ENCODE data around the gene LRRC4B. TPM values are rescaled to one million over a fixed set of nuclear protein-coding genes. Genes with fewer than 3 reads are reported as not detected.

The LRRC4B gene
- total and polyA plus RNA-seq, 2 of the 8 experiments (the other 6 are each of a cell fraction or from before 2014, with no cell fraction given): 13.4 to 21.2 TPM

DNA sequence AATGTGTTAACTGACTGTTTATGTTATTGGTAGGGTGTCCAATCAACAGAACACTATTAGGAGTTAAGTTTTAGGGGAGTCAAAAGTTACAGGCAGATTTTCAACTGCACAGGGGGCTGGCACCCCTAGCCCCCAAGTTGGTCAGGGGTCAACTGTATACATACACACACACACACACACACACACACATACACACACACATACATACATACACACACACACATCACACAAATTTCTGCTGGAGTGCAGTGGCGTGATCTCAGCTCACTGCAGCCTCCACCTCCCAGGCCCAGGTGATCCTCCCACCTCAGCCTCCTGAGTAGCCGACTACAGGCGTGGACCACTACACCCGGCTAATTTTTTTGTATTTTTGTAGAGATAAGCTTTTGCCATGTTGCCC, 10.2 kb downstream of the LRRC4B start (continued):
- no peak for TF ChIP-seq EZH2 (IDR thresholded peaks at IDR 0.05; ENCODE audit: low read depth, low read length, severe bottlenecking)
- TF ChIP-seq, protein P1, sequence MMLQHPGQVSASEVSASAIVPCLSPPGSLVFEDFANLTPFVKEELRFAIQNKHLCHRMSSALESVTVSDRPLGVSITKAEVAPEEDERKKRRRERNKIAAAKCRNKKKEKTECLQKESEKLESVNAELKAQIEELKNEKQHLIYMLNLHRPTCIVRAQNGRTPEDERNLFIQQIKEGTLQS (IDR thresholded peaks at IDR 0.05; ENCODE audit: insufficient read depth, low read depth, low read length): no peak
- no peak for TF ChIP-seq CBX8 (IDR thresholded peaks at IDR 0.05; ENCODE audit: borderline replicate concordance, low read depth, low read length)
- TF ChIP-seq POU5F1 (IDR thresholded peaks at IDR 0.05; ENCODE audit: low read depth, low read length): no peak
- no peak for TF ChIP-seq EP300 (IDR thresholded peaks at IDR 0.05; ENCODE audit: borderline replicate concordance in 1 of 2, low read depth in 2 of 2, low read length in 2 of 2)
- no peak for TF ChIP-seq SIN3A (conservative IDR thresholded peaks at IDR 0.05 in 1 of 2, IDR thresholded peaks at IDR 0.05 in 1 of 2; ENCODE audit: low read depth in 1 of 2, low read length in 2 of 2)
- TF ChIP-seq CHD2 (IDR thresholded peaks at IDR 0.05; ENCODE audit: low read length): no peak
